ENCODE measurements around the gene KCTD18.

Gene KCTD18

DNA sequence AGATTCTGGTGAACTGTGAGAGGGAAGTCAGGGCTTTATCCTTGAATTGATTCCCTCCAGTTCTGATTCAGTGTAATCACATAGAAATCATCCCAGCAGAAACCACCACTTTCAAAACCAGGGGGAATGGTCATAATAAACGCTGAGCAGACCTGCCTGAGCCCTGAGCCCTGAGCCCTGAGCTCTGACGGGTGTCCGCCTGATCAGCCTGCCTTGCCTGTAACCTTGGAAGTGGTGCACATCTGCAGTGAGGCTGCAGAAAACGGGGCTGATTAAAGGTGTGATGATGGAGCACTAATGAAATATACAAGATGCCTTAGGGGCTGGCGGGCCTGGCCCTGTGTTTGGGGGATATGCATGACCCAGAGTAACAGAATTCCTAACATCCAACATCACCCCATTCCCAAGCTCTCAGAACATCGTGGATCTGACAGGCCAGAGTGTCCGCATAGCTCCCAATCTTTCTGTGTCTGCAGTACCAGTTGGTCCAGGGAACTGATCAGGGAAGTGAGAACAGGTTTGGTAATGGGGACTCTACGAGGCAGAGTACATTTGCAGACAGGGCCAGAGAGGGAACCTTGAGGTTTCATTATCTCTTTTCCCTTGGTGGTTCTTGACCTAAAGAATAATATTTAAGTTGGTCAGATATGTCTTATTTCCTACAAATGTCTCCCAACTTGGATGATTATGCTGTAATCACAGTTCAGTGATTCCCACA lies 37.8 kb downstream of the KCTD18 start:
- H3K9me3 Mint-ChIP-seq, result no peaks in the 10 kb centered on the region
- no peaks in the 10 kb centered on the region for H3K27me3 Mint-ChIP-seq
- peaks cover 29% of the 10 kb centered on the region for H3K4me1 Mint-ChIP-seq
- H3K36me3 Mint-ChIP-seq, result no peaks in the 10 kb centered on the region
- no peak overlapping the region for H3K4me3 Mint-ChIP-seq
- H3K27ac Mint-ChIP-seq, result no peak overlapping the region

DNA sequence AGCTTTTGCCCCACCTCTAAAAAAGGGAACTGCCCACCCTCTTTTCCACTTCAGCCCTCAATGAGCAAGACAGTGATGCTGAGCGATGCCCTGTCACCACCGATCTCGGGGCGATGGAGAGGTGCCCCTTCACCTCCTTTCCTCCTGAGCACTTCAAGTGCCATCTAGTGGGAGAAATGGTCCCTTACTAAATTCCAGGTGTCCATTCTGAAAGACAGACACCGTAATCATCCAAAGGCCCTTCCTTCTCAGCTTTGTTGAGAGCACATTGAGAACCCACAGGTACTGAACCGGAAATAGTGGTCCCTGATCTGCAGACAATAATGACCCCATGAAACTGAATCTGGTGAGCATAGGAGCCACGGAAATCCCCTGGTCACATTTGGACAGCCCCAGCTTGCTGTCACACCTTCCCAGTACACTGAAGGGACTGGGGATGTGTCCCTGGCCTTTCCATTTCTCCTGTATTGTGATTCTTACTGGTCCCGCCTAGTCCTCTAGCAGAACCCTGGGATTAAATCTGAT lies 38.5 kb downstream of the KCTD18 start:
- Mint-ChIP-seq H3K27me3 (no peaks in the 10 kb centered on the region), H3K4me1 (peaks cover 36% of the 10 kb centered on the region), H3K36me3 (no peaks in the 10 kb centered on the region), H3K27ac (no peak overlapping the region), H3K4me3 (no peak overlapping the region), H3K9me3 (no peaks in the 10 kb centered on the region)

DNA sequence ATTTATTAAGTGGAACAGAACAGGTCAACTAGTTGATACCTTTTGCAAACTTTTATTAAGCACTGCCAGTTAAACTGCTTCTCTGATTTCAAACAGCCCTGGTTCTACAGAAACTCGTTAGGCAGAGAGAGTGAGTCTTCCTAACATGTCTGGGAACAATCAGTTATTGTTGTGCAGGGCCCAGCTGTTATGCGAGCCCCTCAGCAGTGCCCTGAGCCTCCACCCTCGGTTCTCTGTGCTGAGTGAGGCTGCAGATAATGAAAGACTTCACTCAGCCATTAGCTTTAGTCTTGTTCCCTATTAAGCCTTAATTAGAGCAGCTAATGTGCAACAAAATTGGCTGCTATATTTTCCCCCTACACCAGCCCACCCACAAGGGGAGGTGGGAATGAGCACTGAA lies 39.6 kb downstream of the KCTD18 start:
- no peaks in the 10 kb centered on the region for H3K36me3 Mint-ChIP-seq

DNA sequence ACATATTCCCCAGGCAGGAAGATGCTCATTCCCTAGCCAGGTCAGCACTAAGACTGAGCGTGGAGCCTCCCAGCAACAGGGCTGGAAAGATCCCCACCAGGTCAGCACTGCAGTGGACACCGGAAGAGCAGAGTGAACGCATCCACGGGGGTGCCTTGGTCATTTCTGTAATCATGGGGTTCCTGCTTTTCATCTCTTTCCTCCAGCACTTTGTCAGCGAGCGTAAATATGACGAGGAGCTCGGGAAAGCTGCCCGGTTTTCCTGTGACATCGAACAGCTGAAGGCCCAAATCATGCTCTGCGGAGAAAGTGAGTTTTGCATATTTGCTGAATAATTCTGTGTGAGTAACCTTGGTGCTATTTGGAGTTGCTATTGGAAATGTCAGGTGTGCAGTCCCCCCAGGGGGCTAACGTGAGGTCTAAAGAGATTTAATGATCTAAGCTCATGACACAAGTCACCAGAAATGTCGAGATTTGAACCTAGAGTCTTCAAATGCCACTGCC lies 40.1 kb downstream of the KCTD18 start:
- H3K27me3 Mint-ChIP-seq, result no peaks in the 10 kb centered on the region
- no peaks in the 10 kb centered on the region for H3K9me3 Mint-ChIP-seq
- H3K36me3 Mint-ChIP-seq, result no peaks in the 10 kb centered on the region
- H3K27ac Mint-ChIP-seq, result no peak overlapping the region
- no peak overlapping the region for H3K4me3 Mint-ChIP-seq
- H3K4me1 Mint-ChIP-seq, result peaks cover 51% of the 10 kb centered on the region

More for the DNA sequence above, 39.6 kb downstream of the KCTD18 start:
- H3K4me3 Mint-ChIP-seq, result no peak overlapping the region
- H3K4me1 Mint-ChIP-seq, result peaks cover 48% of the 10 kb centered on the region
- no peak overlapping the region for H3K27ac Mint-ChIP-seq
- H3K9me3 Mint-ChIP-seq, result no peaks in the 10 kb centered on the region
- H3K27me3 Mint-ChIP-seq, result no peaks in the 10 kb centered on the region

DNA sequence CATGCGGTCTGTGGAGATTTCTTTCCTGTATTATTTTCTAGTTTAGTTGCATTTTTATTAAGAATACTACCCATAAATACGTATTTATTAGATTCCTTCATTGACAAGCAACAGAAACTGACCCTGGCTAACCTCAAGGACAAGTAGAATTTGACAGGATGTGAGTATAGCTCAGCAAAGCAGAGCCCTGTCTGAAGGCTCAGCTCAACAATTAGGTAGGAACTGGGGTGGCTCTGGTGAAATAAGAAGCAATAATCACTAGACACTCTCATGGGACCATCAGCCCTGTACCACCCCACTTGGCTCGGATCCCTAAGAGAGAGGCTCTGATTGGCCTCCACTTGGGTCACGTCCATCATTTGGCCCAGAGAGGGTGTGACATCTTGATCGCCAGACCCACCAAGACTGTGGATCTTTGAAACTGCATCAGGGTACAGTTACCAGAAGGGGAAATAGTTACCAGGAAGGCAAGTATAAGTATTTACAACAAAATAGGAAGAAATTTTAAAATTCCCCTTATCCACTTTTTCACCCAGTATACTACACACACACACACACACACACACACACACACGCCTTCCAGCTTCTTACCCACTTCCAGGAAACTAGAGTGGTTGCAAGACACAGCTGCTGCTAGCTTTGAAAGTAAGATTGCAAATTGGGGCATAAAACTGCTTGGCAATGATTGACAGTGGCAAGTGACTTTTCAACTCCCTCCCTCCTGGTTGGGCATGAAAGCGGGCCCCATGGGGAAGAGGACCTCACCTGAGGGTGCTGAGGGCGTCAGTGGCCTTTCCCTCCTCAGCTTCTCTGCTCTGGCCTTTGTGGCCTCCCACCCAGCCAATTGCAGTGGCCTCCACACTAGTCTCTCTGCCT lies 41.8 kb downstream of the KCTD18 start:
- Mint-ChIP-seq H3K27me3 (no peaks in the 10 kb centered on the region), H3K9me3 (no peaks in the 10 kb centered on the region), H3K36me3 (no peaks in the 10 kb centered on the region), H3K27ac (peak overlapping the region; percentile 93), H3K4me1 (peaks cover 64% of the 10 kb centered on the region), H3K4me3 (peak overlapping the region; percentile 80)

DNA sequence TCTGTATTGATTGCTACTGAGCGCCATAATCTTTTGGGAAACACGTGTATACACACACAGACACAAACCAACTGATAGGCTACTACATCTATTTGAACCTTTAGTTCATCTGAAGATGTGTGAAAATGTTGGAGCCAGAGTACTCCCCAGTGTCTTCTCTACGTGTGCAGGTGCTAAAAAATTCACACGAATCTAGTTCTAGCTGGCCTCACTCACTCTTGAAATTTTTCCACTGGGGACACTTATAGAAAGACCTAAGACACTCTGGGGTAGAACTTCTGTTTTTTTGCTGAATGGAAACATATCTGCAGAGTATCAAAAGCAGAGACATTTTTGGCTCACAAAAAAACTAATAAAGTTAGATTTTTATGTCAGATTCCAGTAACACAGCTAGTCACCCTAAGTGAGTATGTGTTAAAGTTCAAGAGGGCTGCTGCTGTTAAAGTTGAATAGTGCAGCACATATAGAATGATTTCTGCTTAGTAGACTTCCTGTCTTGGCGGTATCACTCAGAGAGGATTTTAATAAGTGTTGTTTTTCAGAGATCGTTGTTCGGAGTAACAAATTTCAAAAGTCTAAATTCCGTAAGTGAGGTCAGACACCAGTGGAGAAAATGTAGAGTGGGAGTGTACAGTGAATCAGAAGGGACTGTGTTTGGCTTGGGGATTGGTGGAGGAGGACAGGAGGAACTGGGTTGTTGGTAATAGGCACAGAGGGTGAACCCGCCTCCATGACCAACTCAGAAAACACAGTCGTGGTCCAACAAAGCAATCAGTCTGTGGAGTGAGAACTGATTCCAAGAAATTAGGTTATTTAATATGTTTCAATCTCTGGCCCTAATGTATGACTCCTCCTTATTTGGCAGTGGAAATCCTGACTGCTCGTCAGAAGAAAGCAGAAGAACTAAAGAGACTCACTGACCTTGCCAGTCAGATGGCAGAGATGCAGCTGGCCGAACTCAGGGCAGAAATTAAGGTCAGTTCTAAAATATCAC lies 43.1 kb downstream of the KCTD18 start:
- Mint-ChIP-seq H3K36me3 (no peaks in the 10 kb centered on the region), H3K27me3 (no peaks in the 10 kb centered on the region), H3K4me3 (peak overlapping the region; percentile 80), H3K4me1 (peaks cover 67% of the 10 kb centered on the region), H3K9me3 (no peaks in the 10 kb centered on the region), H3K27ac (peak overlapping the region; percentile 93)

DNA sequence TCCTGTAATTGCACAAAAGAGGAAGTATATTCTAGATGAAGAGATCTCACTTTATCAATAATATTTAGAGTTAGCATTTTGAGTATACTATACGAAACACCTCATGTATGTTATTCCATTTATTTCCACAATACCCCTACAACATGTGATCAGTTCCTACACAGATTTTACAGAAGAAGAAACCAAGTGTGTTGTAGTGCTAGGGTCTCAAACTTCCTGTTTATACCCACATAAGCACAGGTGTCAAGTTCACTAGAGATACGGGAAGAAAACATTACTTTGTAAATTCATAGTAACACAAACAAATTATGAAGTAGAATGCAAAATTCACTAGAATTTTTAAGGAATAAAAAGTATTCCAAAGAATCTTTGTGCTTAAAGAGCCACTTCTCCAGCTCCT lies 46.4 kb downstream of the KCTD18 start:
- no peaks in the 10 kb centered on the region for H3K9me3 Mint-ChIP-seq
- H3K27ac Mint-ChIP-seq, result peak overlapping the region; percentile 69
- no peaks in the 10 kb centered on the region for H3K36me3 Mint-ChIP-seq
- H3K4me1 Mint-ChIP-seq, result peaks cover 51% of the 10 kb centered on the region
- no peaks in the 10 kb centered on the region for H3K27me3 Mint-ChIP-seq
- no peak overlapping the region for H3K4me3 Mint-ChIP-seq

DNA sequence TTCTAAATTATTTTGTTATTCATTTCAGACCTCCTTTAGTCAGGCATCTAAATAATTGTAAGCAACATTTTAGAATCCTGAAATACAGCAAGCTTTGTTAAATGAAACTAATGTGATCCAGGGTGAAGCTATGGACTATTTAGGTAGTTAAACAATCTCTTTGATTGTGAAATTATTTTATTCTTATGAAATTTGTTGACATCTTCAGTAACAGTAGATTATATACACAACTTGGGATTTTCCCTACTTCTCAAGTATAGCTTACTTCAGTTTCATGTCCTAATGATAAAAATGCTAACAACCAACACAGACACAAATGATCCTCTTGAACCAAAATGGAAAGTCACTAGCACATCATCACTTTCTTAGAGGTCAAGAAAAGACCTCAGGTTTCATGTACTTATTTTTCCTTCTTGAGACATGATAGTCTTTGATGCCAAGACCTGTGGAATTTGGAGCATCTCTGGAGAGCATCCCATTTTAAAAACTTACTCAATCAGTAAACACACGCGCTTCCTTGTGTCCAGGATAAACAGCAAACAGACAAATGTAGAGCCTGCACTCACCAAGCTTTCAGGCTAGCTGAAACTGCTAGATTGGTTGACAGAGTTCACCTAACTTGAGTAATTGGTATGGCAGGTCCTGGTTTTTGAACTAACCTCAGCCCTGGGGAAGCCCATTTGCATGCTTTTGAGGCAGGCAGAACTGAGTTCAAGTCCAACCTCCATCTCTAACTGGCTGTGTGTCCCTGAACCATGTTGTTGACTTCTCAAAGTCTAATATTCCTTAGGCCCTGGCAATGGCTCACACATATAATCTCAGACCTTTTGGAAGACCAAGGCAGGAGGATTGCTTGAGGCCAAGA lies 47.8 kb downstream of the KCTD18 start:
- Mint-ChIP-seq H3K27me3 (no peaks in the 10 kb centered on the region), H3K27ac (peak overlapping the region; percentile 26)

DNA sequence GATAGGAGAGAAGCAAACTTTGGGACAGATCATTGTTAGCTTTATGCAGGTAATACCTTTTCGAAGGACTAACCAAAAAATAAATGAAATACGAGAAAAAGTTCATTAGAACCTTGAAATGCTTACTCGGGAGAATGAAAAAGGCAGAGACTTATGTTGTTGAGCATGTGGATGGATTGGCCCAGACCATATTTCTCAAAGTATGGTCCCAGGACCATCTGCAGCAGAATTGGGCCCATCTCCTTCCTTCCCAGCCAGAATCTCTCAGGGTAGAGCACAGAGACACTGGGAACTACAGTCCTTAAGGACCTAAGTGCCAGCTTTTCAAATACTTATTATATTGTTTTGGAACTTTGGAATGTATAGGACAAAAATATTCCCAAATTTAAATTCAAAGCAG lies 50.8 kb downstream of the KCTD18 start:
- no peaks in the 10 kb centered on the region for H3K36me3 Mint-ChIP-seq
- peaks cover 26% of the 10 kb centered on the region for H3K4me1 Mint-ChIP-seq
- no peaks in the 10 kb centered on the region for H3K9me3 Mint-ChIP-seq
- no peak overlapping the region for H3K27ac Mint-ChIP-seq
- H3K4me3 Mint-ChIP-seq, result no peak overlapping the region
- no peaks in the 10 kb centered on the region for H3K27me3 Mint-ChIP-seq

More for the DNA sequence above, 47.8 kb downstream of the KCTD18 start:
- H3K4me3 Mint-ChIP-seq, result no peak overlapping the region
- H3K4me1 Mint-ChIP-seq, result peaks cover 37% of the 10 kb centered on the region
- no peaks in the 10 kb centered on the region for H3K36me3 Mint-ChIP-seq
- no peaks in the 10 kb centered on the region for H3K9me3 Mint-ChIP-seq

DNA sequence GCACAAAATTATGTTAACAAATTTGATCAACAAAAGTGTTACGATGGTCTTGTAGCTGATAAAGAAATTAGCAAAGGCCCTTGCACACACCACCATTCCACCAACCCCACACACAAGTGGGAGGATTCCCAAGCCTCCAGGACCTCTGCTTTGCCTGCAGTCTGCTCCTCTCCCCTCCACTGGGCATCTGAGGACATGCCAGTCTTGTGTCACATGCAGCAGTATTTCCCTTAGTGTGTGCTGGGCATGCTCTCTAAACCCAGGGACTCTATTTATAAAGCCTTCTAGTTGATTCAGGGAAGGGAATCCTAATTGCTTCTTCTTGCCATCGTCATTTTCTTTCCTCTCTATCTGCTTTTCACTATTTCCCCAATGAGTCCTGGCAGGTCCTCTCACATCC lies 53.3 kb downstream of the KCTD18 start:
- Mint-ChIP-seq H3K27me3 (no peaks in the 10 kb centered on the region), H3K36me3 (no peaks in the 10 kb centered on the region), H3K9me3 (no peaks in the 10 kb centered on the region), H3K4me1 (peaks cover 13% of the 10 kb centered on the region), H3K4me3 (no peak overlapping the region), H3K27ac (no peak overlapping the region)

DNA sequence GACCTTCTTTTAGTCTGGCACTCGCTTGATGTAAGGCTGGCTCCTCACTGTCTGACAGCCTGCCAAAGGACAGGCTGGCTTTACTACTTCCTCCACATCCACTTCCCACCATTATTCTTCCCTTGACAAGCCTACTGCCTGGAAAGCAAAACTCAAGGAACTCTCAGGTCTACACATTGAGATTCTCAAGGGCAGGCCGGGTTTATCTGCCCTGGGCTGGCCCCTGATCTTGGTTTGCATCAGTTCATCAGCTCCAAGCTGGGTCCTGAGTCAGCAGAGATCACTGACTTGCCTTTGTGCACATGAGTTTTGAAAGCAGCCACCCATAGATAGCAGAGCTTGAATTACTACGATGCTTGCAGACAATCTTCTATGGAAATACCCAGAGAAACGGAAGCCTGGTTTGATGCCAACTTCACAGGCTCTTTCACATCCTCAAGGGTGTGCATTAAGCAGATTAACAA lies 53.9 kb downstream of the KCTD18 start:
- peak overlapping the region; percentile 17 for H3K27ac Mint-ChIP-seq
- no peaks in the 10 kb centered on the region for H3K9me3 Mint-ChIP-seq
- no peaks in the 10 kb centered on the region for H3K36me3 Mint-ChIP-seq
- no peak overlapping the region for H3K4me3 Mint-ChIP-seq
- H3K27me3 Mint-ChIP-seq, result no peaks in the 10 kb centered on the region
- H3K4me1 Mint-ChIP-seq, result peaks cover 13% of the 10 kb centered on the region

DNA sequence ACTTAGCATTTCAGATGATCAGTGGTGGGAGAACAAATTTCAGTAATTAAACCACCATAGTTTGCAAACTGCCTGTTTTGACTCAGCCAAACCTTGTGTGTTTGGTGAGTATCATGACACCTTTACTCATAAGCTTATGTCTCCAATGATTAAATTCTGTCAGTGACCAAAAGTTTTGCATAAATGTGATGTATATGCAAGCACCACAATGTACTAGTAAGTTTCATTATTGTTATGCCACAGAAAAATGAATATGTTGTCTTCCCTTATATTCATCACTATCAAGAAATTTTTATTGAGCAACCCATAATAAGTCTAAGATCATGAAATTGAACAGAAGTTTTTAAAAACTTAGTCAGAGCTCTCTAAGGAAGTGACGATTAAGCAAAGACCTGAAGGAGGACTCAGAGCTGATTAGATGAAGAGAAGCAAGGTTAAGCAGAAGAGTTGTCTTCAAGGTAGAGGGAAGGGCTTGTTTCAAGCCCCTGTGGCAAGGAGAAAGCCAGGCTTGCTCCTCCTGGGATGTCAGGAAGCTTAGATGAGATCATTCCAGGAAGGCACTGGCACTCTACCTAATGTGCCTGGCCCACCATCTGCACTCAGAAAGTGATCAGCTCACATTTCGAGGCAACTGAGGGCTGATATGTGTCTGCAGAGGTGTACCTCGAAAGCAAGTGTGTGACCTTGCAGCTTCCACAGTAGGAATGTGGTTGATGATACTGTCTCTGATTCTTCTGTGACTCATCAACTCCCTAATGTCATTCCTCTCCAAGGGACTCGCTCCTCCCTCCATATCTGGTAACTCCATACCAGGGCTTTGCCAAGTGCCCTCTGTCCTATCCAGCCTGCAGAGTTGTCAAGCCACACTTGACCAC lies 54.7 kb downstream of the KCTD18 start:
- H3K4me3 Mint-ChIP-seq, result no peak overlapping the region
- H3K36me3 Mint-ChIP-seq, result no peaks in the 10 kb centered on the region
- peak overlapping the region; percentile 26 for H3K27ac Mint-ChIP-seq
- H3K9me3 Mint-ChIP-seq, result no peaks in the 10 kb centered on the region
- no peaks in the 10 kb centered on the region for H3K27me3 Mint-ChIP-seq
- H3K4me1 Mint-ChIP-seq, result peaks cover 13% of the 10 kb centered on the region

DNA sequence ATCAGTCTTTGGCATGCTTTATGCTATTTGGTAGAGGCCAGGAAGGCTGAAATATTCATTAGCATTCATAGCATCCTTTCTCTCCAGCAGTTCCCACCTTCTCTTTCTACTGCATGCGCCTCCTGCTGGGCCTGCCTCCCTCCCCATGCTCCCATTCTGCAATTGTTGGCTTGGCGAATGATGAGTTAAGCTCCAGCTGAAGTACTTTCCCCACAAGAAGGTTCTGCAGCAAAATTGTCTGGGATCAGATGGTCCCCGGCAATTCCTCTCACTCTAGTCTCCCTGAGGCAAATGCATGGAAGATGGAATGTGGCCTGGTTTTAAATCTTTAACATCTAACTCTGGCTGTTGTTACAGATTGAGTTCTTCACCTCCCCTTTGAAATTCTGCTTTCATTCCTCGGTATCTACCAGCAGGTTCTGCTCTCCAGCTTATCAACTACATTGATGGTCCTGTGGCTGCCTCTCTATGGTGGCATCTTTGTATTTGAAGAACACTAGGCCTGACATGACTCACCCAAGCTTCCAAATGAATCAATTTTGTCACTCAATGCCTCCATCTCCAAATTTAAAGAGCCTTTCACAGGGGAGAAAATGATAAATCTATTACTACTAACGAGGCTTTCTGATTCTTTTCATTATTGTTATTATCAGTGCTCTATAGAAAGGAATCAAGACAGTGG lies 55.9 kb downstream of the KCTD18 start:
- H3K9me3 Mint-ChIP-seq, result no peaks in the 10 kb centered on the region
- no peak overlapping the region for H3K4me3 Mint-ChIP-seq
- H3K36me3 Mint-ChIP-seq, result no peaks in the 10 kb centered on the region
- no peaks in the 10 kb centered on the region for H3K27me3 Mint-ChIP-seq
- no peak overlapping the region for H3K27ac Mint-ChIP-seq
- peaks cover 13% of the 10 kb centered on the region for H3K4me1 Mint-ChIP-seq
